Measurements from ENCODE around the gene EHD1.
"Not testable (repeated sequence)": the region's sequence is repeated elsewhere in the genome, so short reads cannot be mapped to it uniquely, and the experiment has no call there.

The EHD1 gene

DNA sequence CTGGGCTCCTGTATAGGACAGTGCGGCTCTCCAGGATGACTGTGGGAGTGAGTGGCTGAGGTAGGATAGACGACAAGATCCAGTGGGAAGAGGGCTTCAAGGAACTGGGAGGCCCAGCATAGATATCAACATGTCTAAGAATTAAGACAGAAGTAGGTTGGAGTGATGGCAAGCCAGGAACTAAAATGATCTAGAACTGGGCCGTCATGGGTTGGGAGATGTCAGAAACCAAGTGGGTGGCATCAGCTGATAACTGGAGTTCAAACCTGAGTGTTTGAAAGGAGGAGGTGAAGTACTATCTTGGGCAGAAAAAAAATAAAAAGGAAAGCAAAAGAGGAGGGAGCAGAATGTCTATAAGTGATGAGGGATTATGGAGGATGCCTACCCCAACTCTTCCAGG is 60.9 kb downstream of the EHD1 start:
- no peak for DNase-seq

DNA sequence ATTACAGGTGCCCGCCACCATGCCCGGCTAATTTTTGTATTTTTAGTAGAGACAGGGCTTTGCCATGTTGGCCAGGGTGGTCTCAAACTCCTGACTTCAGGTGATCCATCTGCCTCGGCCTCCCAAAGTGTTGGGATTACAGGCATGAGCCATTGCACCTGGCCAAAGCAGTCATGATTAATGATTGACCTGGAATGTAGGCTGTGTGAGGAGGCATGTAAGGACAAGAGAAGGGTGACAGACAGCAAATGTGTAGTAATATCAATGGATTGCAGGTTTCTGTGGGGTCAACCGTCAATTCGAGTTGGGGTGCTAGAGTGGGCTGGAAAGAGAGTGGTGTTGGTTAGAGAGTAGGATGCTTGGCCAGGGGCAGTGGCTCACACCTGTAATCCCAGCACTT is 63.0 kb downstream of the EHD1 start:
- DNase-seq, result not testable (repeated sequence)

DNA sequence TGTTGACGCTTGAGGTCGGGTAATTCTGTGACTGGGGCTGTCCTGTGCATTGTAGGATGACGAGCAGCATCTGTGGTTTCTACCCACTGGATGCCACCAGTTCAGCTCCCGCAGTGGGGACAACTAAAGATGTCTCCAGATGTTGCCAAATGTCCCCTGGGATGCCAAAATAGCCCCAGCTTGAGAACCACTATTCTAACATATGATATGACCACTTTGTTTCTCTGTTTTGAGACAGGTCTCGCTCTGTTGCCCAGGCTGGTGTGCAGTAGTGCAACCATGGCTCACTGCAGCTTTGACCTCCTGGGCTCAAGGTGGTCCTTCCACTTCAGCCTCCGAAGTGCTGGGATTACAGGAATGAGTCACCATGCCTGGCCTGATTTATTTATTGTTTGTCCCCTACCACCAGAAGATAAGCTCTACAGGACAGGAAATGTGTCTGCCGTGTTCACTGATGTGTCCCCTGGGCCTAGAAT is 63.7 kb downstream of the EHD1 start:
- DNase-seq, result no peak

DNA sequence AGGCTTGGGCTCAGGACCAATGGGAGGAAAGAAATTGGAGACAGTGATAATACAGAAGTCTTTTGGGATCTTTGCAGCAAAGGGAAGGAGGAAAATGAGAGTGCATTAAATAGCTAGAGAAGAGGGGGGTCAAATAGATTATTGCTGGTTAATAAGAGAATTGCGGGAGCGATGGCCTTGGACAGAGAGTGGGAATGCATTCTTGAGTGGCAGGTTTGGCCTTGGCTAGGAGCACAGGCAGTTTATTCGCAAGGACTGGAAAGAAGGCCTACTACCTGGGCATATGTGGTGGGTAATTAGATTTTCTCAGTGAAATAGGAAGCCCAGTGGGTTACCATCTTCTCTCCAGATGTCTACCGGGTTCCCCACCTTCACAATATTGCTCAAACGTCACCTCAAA is 64.6 kb downstream of the EHD1 start:
- no peak for DNase-seq

DNA sequence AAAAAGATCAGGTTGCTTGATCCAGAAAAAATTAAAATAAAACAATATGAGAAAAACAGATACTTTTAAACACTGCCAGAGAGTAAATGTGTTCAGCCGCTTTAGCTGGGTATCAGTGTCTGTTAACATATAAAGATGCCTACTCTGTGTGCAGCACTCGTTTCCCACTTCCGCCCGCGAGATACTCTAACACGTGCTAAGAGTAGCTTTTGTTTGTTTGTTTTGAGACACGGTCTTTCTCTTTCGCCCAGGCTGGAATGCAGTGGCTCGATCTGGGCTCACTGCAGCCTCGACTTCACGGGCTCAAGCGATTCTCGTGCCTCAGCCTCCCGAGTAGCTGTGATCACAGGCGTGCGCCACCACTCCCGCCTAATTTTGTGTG is 67.5 kb downstream of the EHD1 start:
- no peak for DNase-seq

DNA sequence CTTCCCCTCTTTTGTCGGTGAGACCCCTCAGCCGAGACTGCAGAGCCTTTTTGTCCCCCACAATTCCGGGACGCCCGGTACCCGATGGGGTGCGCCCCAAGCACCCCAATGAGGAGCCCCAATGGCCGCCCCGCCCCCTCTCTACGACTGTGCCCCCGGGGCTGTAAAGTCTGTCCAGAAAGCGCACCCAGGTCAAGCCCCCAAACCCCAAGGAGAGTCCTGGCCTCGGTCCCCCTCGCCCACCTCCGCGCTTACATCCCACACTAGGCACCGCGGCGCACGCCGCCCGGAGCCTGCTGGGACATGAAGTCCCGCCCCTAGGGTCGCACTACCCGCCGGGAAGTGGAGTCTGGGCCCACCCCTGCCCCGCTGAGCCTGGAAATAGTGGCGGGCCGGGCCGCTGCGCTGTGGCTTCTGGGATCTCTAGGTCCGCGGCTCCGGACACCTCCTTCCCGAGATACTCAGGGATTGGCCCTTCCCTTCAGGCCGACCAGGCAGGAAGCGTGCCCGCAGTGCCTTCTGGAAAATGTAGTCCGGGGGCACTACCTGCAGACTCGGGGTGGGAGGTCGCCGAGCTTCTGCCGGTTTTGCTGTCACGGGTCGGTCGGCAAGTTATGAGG is 68.0 kb downstream of the EHD1 start, which contains the start of gene MEN1:
Gene MEN1, minus strand, starts transcription at position 281 of the 620 bp plus-strand sequence. CDS start 442 bp downstream, outside the sequence.
- DNase-seq, result peak; percentile 96

DNA sequence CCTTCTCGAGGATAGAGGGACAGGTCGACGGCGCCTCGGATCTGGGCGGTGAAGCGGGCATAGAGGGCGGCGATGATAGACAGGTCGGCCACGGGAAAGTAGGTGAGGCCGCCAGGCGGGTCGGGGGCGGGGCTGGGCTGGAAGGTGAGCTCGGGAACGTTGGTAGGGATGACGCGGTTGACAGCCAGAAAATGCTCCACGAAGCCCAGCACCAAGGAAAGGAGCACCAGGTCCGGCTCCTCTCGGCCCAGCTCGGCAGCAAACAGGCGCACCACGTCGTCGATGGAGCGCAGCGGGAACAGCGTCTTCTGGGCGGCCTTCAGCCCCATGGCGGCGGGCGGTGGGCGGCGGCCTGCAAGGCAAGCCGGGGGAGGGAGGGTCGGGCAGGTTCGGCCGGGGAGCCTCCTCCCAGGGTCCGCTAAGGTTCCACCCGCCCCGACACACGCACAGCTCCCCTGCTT is 68.6 kb downstream of the EHD1 start:
- DNase-seq, result no peak

DNA sequence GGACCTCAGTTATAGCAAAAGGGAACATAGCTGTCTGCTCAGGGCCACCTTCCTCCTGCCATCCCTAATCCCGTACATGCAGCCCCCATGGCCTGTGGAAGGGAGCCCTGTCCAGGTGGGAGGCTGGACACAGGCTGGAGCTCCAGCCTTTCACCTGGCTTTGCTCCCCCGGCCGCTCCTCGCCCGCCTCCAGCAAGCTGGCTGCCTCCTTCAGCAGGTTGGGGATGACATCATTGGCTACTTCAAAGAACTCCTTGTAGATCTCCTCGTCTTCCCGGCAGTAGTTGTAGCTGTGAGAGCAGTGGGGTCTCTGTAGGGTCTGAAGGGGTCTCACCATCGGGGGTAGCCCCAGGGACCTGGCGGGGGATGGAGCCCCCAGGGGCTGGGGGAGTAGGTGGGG is 72.9 kb downstream of the EHD1 start:
- no peak for DNase-seq

DNA sequence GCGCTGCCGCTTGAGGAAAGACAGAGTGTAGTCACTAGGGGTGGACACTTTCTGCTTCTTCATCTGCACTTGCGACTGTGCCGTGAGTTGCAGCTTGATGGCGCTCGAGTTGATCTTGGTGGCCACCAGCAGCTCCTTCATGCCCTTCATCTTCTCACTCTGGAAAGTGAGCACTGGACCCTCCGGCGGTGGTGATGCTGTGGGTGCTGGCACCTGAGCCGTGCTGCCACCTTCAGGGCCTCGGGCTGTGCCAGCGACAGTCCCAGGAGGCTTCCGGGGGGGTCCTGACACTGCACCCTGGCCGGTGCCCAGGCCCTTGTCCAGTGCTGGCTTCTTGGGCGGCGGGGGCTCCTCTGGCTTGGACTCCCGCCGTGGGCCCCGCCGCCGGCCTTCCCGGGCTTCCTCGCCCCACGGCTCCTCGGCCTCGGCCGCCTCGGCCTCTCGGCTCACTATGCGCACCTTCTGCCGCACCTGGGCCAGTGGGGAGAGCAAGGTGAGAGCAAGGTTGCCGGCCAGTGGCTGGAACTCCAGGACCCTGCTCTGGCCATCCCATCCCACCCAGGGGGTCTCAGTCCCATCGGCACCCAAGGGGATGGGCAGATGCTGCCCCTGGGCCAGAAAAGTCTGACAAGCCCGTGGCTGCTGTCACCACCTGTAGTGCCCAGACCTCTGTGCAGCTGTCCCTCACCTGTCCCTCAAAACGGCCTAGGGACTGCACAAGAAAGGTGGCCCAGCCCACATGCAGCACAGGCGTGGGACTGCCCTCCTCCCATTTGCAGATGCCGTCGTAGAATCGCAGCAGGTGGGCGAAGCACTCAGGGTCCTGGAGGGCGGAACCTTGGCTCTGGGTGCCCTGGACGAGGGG is 73.8 kb downstream of the EHD1 start:
- no peak for DNase-seq

DNA sequence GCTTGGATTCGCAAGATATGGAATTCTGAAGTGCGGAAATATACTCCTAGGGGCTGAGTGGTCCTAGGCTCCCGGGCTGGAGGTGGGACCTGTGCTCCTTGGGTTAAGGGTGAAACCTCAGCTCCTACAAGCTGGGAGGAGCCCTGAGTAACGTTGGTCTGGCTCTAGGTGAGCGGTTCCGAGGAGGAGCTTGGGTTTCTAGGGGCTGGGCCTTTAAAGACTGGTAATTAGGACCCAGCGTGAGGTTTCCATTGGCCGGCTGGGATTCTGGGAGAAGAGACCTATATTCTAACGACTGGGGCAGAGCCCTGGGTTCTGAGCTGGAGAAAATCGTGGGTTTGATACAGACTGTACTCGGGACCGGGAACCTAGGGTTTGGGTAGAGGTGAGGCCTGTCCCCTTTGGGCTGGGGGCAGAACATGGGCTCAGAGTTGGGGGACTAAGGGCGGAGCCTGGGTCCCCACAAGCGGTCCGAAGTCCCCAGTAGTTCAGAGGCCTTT is 74.5 kb downstream of the EHD1 start:
- DNase-seq, result no peak

DNA sequence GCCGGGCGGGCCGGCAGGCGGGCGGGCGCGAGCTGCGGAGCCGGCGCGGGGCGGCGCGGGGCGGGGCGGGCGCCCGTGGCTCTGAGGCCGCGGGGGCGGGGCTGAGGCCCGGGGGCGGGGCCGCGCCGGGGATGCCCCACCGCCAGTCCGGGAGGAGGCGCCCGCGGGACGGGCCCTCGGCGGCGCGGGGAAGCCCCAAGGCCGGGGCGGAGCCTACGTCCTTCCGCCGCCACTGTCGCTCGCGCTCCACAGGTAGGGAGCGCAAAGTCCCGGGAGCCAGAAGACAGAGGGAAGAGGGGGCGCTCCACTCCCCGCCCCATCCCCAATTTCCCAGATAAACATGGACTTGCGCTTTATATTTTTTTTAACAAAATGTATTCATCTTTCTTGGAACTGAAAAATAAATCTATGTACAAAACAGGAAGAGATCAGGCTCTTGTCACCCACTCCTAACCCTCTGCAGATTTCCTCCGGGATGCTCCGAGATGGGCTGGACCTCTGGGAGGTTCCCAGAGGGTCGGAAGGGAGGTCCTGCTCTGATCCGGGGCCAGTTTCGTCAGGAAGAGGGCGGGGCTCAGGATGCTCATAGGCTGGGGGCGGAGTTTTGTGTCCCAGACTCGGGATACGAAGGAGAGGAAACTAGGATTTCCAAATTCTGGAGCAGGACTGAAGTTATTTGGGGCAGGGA is 75.1 kb downstream of the EHD1 start, which contains the start of gene MAP4K2:
Gene MAP4K2, minus strand, starts transcription at position 57 of the 688 bp plus-strand sequence. CDS start 65 bp downstream, outside the sequence.
- DNase-seq, result peak; percentile 51

DNA sequence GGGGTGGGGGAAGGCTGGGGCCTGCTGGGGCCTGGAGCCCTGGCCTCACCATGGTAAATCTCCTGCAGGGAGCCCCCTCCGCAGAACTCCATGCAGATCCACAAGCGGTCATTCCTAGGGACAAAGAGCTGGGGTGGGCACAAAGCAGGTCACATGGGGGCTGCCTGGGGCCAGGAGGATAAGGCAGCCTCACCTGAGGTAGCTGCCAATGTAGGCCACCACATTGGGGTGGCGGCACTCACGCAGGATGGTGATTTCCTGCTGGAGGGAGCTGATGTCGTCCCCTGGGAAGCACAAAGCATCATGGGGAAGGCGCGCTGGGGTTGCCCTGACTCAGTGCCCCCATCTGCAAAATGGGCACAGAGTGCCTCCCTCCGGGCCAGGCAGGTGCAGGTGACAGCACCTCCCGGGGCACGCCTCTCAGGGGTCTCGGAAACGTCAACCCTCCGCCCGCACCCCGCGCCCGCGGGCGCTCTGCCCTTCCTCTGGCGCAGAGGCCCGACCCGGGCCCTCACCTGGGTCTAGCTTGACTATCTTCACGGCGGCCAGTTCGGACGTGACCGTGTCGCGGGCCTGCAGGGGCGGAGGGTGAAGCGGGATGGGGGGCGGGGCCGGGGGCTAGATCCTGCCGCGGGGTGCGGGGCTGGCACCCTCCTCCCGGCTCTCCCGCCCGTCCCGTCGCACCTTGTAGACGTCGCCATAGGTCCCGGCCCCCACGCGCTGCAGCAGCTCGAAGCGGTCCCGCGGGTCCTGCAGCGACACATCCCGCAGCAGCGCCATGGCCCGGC is 75.9 kb downstream of the EHD1 start:
- DNase-seq, result no peak
